SU-DHL-6 (cell line): ENCODE results near the gene PFKL.

Source experiments
- H2AFZ ChIP-seq: fragments of 200-600 bp; sonication (generic); 2 replicates; pipeline ENCODE4 v1.6.1; 2014; ENCODE audit warnings: low read depth, mild to moderate bottlenecking, moderate library complexity, mixed read lengths, antibody characterized with exemption, low read length; ENCODE audit not compliant: severe bottlenecking
- H3F3A ChIP-seq: fragments of 200-600 bp; shearing (Covaris generic); 2 replicates; pipeline ENCODE4 v1.6.0; 2016; ENCODE audit warnings: antibody characterized with exemption, mild to moderate bottlenecking; ENCODE audit not compliant: insufficient read depth
- H3K27ac ChIP-seq: fragments of 200-600 bp; sonication (generic); 2 replicates; pipeline ENCODE4 v1.5.1; 2016; ENCODE audit warnings: low read depth, mild to moderate bottlenecking, low read length, moderate library complexity, mixed read lengths
- H3K27me3 ChIP-seq: fragments of 200-600 bp; sonication (generic), shearing (Covaris generic); 2 replicates; pipeline ENCODE4 v1.6.0; 2014; ENCODE audit warnings: mild to moderate bottlenecking, low read length
- H3K36me3 ChIP-seq: fragments of 200-600 bp; sonication (generic); 2 replicates; pipeline ENCODE4 v1.6.1; 2014; ENCODE audit warnings: mild to moderate bottlenecking, low read length, mixed read lengths
- H3K4me2 ChIP-seq: fragments of 300-600, 200-600 bp; shearing (Covaris generic), sonication (generic); 2 replicates; pipeline ENCODE4 v1.6.0; 2014; ENCODE audit warnings: low read length, low read depth, mild to moderate bottlenecking; ENCODE audit not compliant: poor library complexity, severe bottlenecking
- H3K4me3 ChIP-seq: fragments of 200-600 bp; sonication (generic); 2 replicates; pipeline ENCODE4 v1.5.1; 2014; ENCODE audit warnings: antibody characterized with exemption, low read length, mild to moderate bottlenecking, mixed read lengths; ENCODE audit not compliant: insufficient read depth, poor library complexity, severe bottlenecking
- H3K79me2 ChIP-seq: fragments of 200-600 bp; sonication (generic); 2 replicates; pipeline ENCODE4 v1.6.1; 2014; ENCODE audit warnings: mild to moderate bottlenecking, low read length, moderate library complexity; ENCODE audit not compliant: insufficient read depth
- H3K9ac ChIP-seq: fragments of 200-600 bp; sonication (generic); 2 replicates; pipeline ENCODE4 v1.7.0; 2014; ENCODE audit warnings: mild to moderate bottlenecking, low read length
- H3K9me2 ChIP-seq: fragments of 200-600 bp; sonication (generic); replicated peaks from 2 replicates; pipeline ENCODE4 v1.6.1; 2014; ENCODE audit warnings: low read length; ENCODE audit not compliant: insufficient read depth
- H3K9me3 ChIP-seq: fragments of 200-600 bp; sonication (generic); 2 replicates; pipeline ENCODE4 v1.6.1; 2014; ENCODE audit warnings: low read length, mixed read lengths; ENCODE audit not compliant: insufficient read depth
- H4K20me1 ChIP-seq: fragments of 200-600 bp; sonication (generic); 2 replicates; pipeline ENCODE4 v1.6.1; 2014; ENCODE audit warnings: low read depth, mild to moderate bottlenecking, antibody characterized with exemption, low read length, moderate library complexity, mixed read lengths
- CTCF ChIP-seq: fragments of 200-600 bp; sonication (generic); IDR thresholded peaks from one replicate; pipeline ENCODE4 v1.5.1; 2017; ENCODE audit warnings: antibody characterized with exemption, mild to moderate bottlenecking, low read length, moderate library complexity; ENCODE audit not compliant: insufficient read depth, poor library complexity, severe bottlenecking
- EZH2phosphoT487 ChIP-seq: fragments of 200-600 bp; sonication (generic), shearing (Covaris generic); conservative IDR thresholded peaks from 2 replicates; pipeline ENCODE4 v1.6.1; 2018; ENCODE audit warnings: mild to moderate bottlenecking, antibody characterized with exemption, low read length, moderate library complexity, mixed read lengths

PFKL gene

GRCh38 chr21:44334329-44335030 is 34.6 kb downstream of the PFKL start:
- TF ChIP-seq CTCF (no peak), EZH2phosphoT487 (no peak)

GRCh38 chr21:44335266-44336059 is 35.6 kb downstream of the PFKL start:
- no peaks in the 10 kb centered on the region for H3K27me3 ChIP-seq
- no peaks in the 10 kb centered on the region for H4K20me1 ChIP-seq
- H3K9me2 ChIP-seq = no peaks in the 10 kb centered on the region
- no peak overlapping the region for H3K4me2 ChIP-seq
- no peak overlapping the region for H3K27ac ChIP-seq
- H3K9me3 ChIP-seq = no peaks in the 10 kb centered on the region
- no peak overlapping the region for H3K9ac ChIP-seq
- H3K4me3 ChIP-seq = no peak overlapping the region
- TF ChIP-seq EZH2phosphoT487 (no peak), CTCF (no peak)
- peaks cover 16% of the 10 kb centered on the region for H3F3A ChIP-seq
- H3K36me3 ChIP-seq = no peaks in the 10 kb centered on the region
- H3K79me2 ChIP-seq = no peaks in the 10 kb centered on the region
- H2AFZ ChIP-seq = no peak overlapping the region

More at GRCh38 chr21:44334329-44335030, 34.6 kb downstream of the PFKL start:
- no peak overlapping the region for H3K4me2 ChIP-seq
- H3K9me3 ChIP-seq = no peaks in the 10 kb centered on the region
- H3K4me3 ChIP-seq = no peak overlapping the region
- H3K79me2 ChIP-seq = no peaks in the 10 kb centered on the region
- H3K27ac ChIP-seq = no peak overlapping the region
- no peak overlapping the region for H3K9ac ChIP-seq
- H3K36me3 ChIP-seq = no peaks in the 10 kb centered on the region
- H3K9me2 ChIP-seq = no peaks in the 10 kb centered on the region
- H3K27me3 ChIP-seq = no peaks in the 10 kb centered on the region
- H3F3A ChIP-seq = peaks cover 12% of the 10 kb centered on the region
- no peak overlapping the region for H2AFZ ChIP-seq
- H4K20me1 ChIP-seq = no peaks in the 10 kb centered on the region

GRCh38 chr21:44337449-44337848 is 37.6 kb downstream of the PFKL start:
- Histone ChIP-seq H3K9me2 (no peaks in the 10 kb centered on the region), H3K79me2 (no peaks in the 10 kb centered on the region), H3K27ac (peak overlapping the region; percentile 31; the same call in 1 of the 2 replicates), H3K4me2 (no peak overlapping the region), H3K9ac (no peak overlapping the region), H2AFZ (no peak overlapping the region), H4K20me1 (no peaks in the 10 kb centered on the region), H3K4me3 (no peak overlapping the region), H3K27me3 (no peaks in the 10 kb centered on the region), H3K36me3 (no peaks in the 10 kb centered on the region), H3K9me3 (no peaks in the 10 kb centered on the region), H3F3A (peaks cover 16% of the 10 kb centered on the region)
- TF ChIP-seq EZH2phosphoT487 (no peak), CTCF (no peak)
